COR-L47 (cell line): ENCODE measurements around the gene INPP5K.
A peak's percentile ranks its signal among the peaks of the same experiment; 100 is the strongest.
"Not testable (repeated sequence)": the region's sequence is repeated elsewhere in the genome, so short reads cannot be mapped to it uniquely, and the experiment has no call there.

Experiments
- DNase-seq: peaks from one replicate; lab custom pipeline; 2025; lab: John Stamatoyannopoulos, UW

Gene INPP5K

GRCh38 chr17:1464186-1464585 is 52.2 kb downstream of the INPP5K start:
- no peak for DNase-seq

GRCh38 chr17:1462164-1463112 is 54.0 kb downstream of the INPP5K start:
- no peak for DNase-seq

- DNase-seq: no peak
Observed at GRCh38 chr17:1461198-1461944, 55.0 kb downstream of the INPP5K start.

- no peak for DNase-seq
Observed at GRCh38 chr17:1460233-1460632, 56.2 kb downstream of the INPP5K start.

- DNase-seq: peak; percentile 74
Observed at GRCh38 chr17:1455797-1456599, 60.4 kb downstream of the INPP5K start, which contains the start of gene CRK. Gene CRK (minus strand): TSS chr17:1456232. CDS start chr17:1456117, 115 bp downstream.

GRCh38 chr17:1455291-1455796 is 61.1 kb downstream of the INPP5K start:
- peak; percentile 31 for DNase-seq

- DNase-seq: no peak
Observed at GRCh38 chr17:1454541-1454940, 61.9 kb downstream of the INPP5K start.

- not testable (repeated sequence) for DNase-seq
Observed at GRCh38 chr17:1453694-1454093, 62.7 kb downstream of the INPP5K start.

- no peak for DNase-seq
Observed at GRCh38 chr17:1452836-1453235, 63.6 kb downstream of the INPP5K start.

- DNase-seq: not testable (repeated sequence)
Observed at GRCh38 chr17:1450261-1450660, 66.2 kb downstream of the INPP5K start.

GRCh38 chr17:1449412-1449967 is 66.9 kb downstream of the INPP5K start:
- no peak for DNase-seq

GRCh38 chr17:1447052-1447451 is 69.4 kb downstream of the INPP5K start:
- no peak for DNase-seq

- no peak for DNase-seq
Observed at GRCh38 chr17:1446201-1446600, 70.2 kb downstream of the INPP5K start.

- not testable (repeated sequence) for DNase-seq
Observed at GRCh38 chr17:1445695-1446094, 70.7 kb downstream of the INPP5K start.
